Measurements from ENCODE around the gene RSAD2. TPM values are rescaled to one million over a fixed set of nuclear protein-coding genes. Genes with fewer than 3 reads are reported as not detected.

Gene RSAD2
- total and polyA plus RNA-seq, 9 of the 15 experiments (the other 6 are each of a cell fraction or from before 2014, with no cell fraction given): 0.15 to 1.4 (median 0.28) TPM

- TF ChIP-seq MAFK (IDR thresholded peaks at IDR 0.05; ENCODE audit: low read length): peak; percentile 59; the same call in 1 of the 2 replicates
- peak; percentile 36 for TF ChIP-seq MEIS2 (IDR thresholded peaks at IDR 0.05; ENCODE audit: partially characterized antibody)
- TF ChIP-seq CC2D1A (IDR thresholded peaks at IDR 0.05): peak; percentile 46
- peak; percentile 88 for TF ChIP-seq NFE2 (IDR thresholded peaks at IDR 0.05; ENCODE audit: low read depth)
- TF ChIP-seq SMARCE1 (IDR thresholded peaks at IDR 0.05): peak; percentile 95
- 0 out of 2 replicates have a peak, but pooled peaks have one; percentile 42 for TF ChIP-seq TARDBP (IDR thresholded peaks at IDR 0.05)
- no peak for TF ChIP-seq TOE1 (IDR thresholded peaks at IDR 0.05; ENCODE audit: borderline replicate concordance)
- TF ChIP-seq TOE1 (CRISPR knock-in tag; IDR thresholded peaks at IDR 0.05; ENCODE audit: borderline replicate concordance, low read depth): no peak
- TF ChIP-seq KDM1A (IDR thresholded peaks at IDR 0.05): peak; percentile 53 to 75; a peak in 3 of 4 replicates
- peak; percentile 62 to 76; a peak in 3 of 4 replicates for TF ChIP-seq TRIM24 (IDR thresholded peaks at IDR 0.05)
These were observed 8.4 kb downstream of the RSAD2 start (continued) for GRCh38 chr2:6885968-6886367.

GRCh38 chr2:6887751-6888192 lies 10.2 kb downstream of the RSAD2 start:
- Histone ChIP-seq H3K4me1 (replicated peaks in 1 of 2; ENCODE audit: control insufficient read depth in 2 of 2, insufficient read depth in 2 of 2, low read length in 2 of 2) (peaks cover 20 to 66% of the 10 kb centered on the region in 2 experiments), H3K36me3 (ENCODE audit: control insufficient read depth, insufficient read depth, low read length) (no peaks in the 10 kb centered on the region), H3K9ac (ENCODE audit: insufficient read depth in 1 of 2, low read depth in 2 of 2, low read length in 2 of 2) (peak overlapping the region in 1 of 2 experiments; percentile 48; a peak in 2 of 4 replicates), H3K27me3 (ENCODE audit: control insufficient read depth in 2 of 2, insufficient read depth in 2 of 2, low read length in 2 of 2) (no peaks in the 10 kb centered on the region), H3K9me3 (replicated peaks; ENCODE audit: control insufficient read depth, insufficient read depth, low read depth, low read length) (no peaks in the 10 kb centered on the region), H3K4me3 (no peak overlapping the region), H3K27ac (ENCODE audit: extremely low read depth, low read depth, low read length) (peak overlapping the region; percentile 73), H4K20me1 (replicated peaks; ENCODE audit: control insufficient read depth, insufficient read depth, low read length) (no peaks in the 10 kb centered on the region), H3K4me2 (ENCODE audit: insufficient read depth, low read length) (peak overlapping the region; percentile 39), H3K9me1 (ENCODE audit: control insufficient read depth, insufficient read depth, low read length) (no peaks in the 10 kb centered on the region), H3K79me2 (ENCODE audit: control insufficient read depth, insufficient read depth, low read length) (no peaks in the 10 kb centered on the region), H2AFZ (ENCODE audit: low read depth, low read length) (peak overlapping the region; percentile 57)
- CTCF ChIA-PET (ENCODE audit: low intra/inter-chr PET ratio): no interaction called here
- ATAC-seq (peak; percentile 92), DNase-seq (ENCODE audit: extremely low read depth in 1 of 4, low spot score in 3 of 4) (peak; percentile 76 to 94 (median 78)), FAIRE-seq (peak; percentile 96)
- in situ Hi-C loops (cut with MboI) (no loop called here), intact Hi-C loops (cut with micrococcal nuclease) (loop anchor here (1.0 kb wide), 1 partner anchor 40 kb away; no protein-coding TSS in a partner anchor)
- POLR2A ChIA-PET: interaction anchor here (0.5 to 1.5 kb wide), 9 partner anchors 8 to 70 kb away, joined by 3 to 10 read pairs (median 3); partner anchors contain the start of genes RNF144A and RSAD2
- WGBS (ENCODE audit: insufficient coverage, low coverage, missing lambda C conversion rate): 0% methylated on average over 3 of the region's 3 CpGs
- BruUV-seq (replicated peaks): no TSS peak
- no peak for TF ChIP-seq TFAM (CRISPR knock-in tag; conservative IDR thresholded peaks at IDR 0.05)
- no peak for TF ChIP-seq GTF2E2 (tag; IDR thresholded peaks at IDR 0.05)
- no peak for TF ChIP-seq HOXB6 (CRISPR knock-in tag; IDR thresholded peaks at IDR 0.05; ENCODE audit: borderline replicate concordance)
- TF ChIP-seq ZNF324 (CRISPR knock-in tag; IDR thresholded peaks at IDR 0.05): 0 out of 2 replicates have a peak, but pooled peaks have one; percentile 40
- peak; percentile 76 for TF ChIP-seq NFE2 (IDR thresholded peaks at IDR 0.05; ENCODE audit: low read depth)
- TF ChIP-seq RNF2 (IDR thresholded peaks at IDR 0.05): peak; percentile 80
- TF ChIP-seq ZBTB26 (CRISPR knock-in tag; IDR thresholded peaks at IDR 0.05): no peak
- no peak for TF ChIP-seq ZNF253 (CRISPR knock-in tag; conservative IDR thresholded peaks at IDR 0.05)
- TF ChIP-seq DPF2 (IDR thresholded peaks at IDR 0.05): peak; percentile 94
- TF ChIP-seq MAFG (tag; conservative IDR thresholded peaks at IDR 0.05): 0 out of 2 replicates have a peak, but pooled peaks have one; percentile 5
- no peak for TF ChIP-seq HIVEP1 (CRISPR knock-in tag; IDR thresholded peaks at IDR 0.05)
- peak; percentile 73 for TF ChIP-seq CREB1 (IDR thresholded peaks at IDR 0.05)
- TF ChIP-seq CREB1 (CRISPR knock-in tag; IDR thresholded peaks at IDR 0.05): no peak
- TF ChIP-seq ZFP30 (CRISPR knock-in tag; IDR thresholded peaks at IDR 0.05; ENCODE audit: borderline replicate concordance): no peak
- TF ChIP-seq NBN (IDR thresholded peaks at IDR 0.05; ENCODE audit: low read depth): peak; percentile 90
- 0 out of 2 replicates have a peak, but pooled peaks have one; percentile 26 for TF ChIP-seq ZNF23 (CRISPR knock-in tag; IDR thresholded peaks at IDR 0.05)
- TF ChIP-seq CCNT2 (IDR thresholded peaks at IDR 0.05; ENCODE audit: borderline replicate concordance, extremely low read depth, insufficient read length, low read depth, low read length): peak; percentile 90
